CD8-positive, alpha-beta memory T cell (primary cell): ENCODE results near the gene CYP39A1. TPM values are rescaled to one million over a fixed set of nuclear protein-coding genes. Genes with fewer than 3 reads are reported as not detected.

Source experiments
- CTCF ChIA-PET: fragments of 350-600 bp; sonication (Branson Sonifier 250); formaldehyde crosslinking; loops from one replicate; lab custom pipeline; 2021; ENCODE audit warnings: antibody characterized with exemption; lab: Charles Lee
- POLR2A ChIA-PET: fragments of 350-600 bp; sonication (Branson Sonifier 250); formaldehyde crosslinking; loops from one replicate; lab custom pipeline; 2021; ENCODE audit warnings: antibody characterized with exemption; lab: Charles Lee
- DNase-seq, 5 donors: peaks; one replicate each; pipeline versions ENCODE4 v3.0.0 to v3.0.0-alpha.2; 2020 to 2022; ENCODE audit warnings: mixed read lengths in 1 of 5
- H3K27ac ChIP-seq: one replicate; pipeline ENCODE4 v1.7.0; 2013; ENCODE audit warnings: low read depth, mild to moderate bottlenecking, low read length, moderate library complexity
- H3K27me3 ChIP-seq: 2 replicates; pipeline ENCODE4 v1.7.0; 2013; ENCODE audit warnings: low read length, mild to moderate bottlenecking; ENCODE audit not compliant: insufficient read depth, poor library complexity, severe bottlenecking
- H3K36me3 ChIP-seq: 2 replicates; pipeline ENCODE4 v1.7.0; 2013; ENCODE audit warnings: mild to moderate bottlenecking, low read length, moderate library complexity; ENCODE audit not compliant: insufficient read depth
- H3K4me1 ChIP-seq: 2 replicates; pipeline ENCODE4 v1.7.0; 2013; ENCODE audit warnings: mild to moderate bottlenecking, low read length, moderate library complexity; ENCODE audit not compliant: insufficient read depth
- H3K4me3 ChIP-seq: 2 replicates; pipeline ENCODE4 v1.7.0; 2013; ENCODE audit warnings: mild to moderate bottlenecking, low read length
- H3K9me3 ChIP-seq: 2 replicates; pipeline ENCODE4 v1.7.0; 2013; ENCODE audit warnings: mild to moderate bottlenecking, low read length
- H3K27ac Mint-ChIP-seq, 8 donors: one replicate each; pipeline ENCODE4 v1.8.0; 2020 to 2021; ENCODE audit warnings: mixed read lengths in 8 of 8, mild to moderate bottlenecking in 6 of 8, inconsistent platforms in 3 of 8, moderate library complexity in 3 of 8
- H3K27me3 Mint-ChIP-seq, 2 donors: one replicate each; pipeline ENCODE4 v1.8.0; 2020 to 2021; ENCODE audit warnings: mixed read lengths in 2 of 2, mild to moderate bottlenecking in 1 of 2, moderate library complexity in 1 of 2
- H3K36me3 Mint-ChIP-seq, 3 donors: one replicate each; pipeline ENCODE4 v1.8.0; 2020 to 2021; ENCODE audit warnings: mixed read lengths in 3 of 3, inconsistent platforms in 1 of 3, mild to moderate bottlenecking in 1 of 3
- H3K4me1 Mint-ChIP-seq, 3 donors: one replicate each; pipeline ENCODE4 v1.8.0; 2020 to 2021; ENCODE audit warnings: mixed read lengths in 3 of 3, inconsistent platforms in 1 of 3, mild to moderate bottlenecking in 1 of 3
- H3K4me3 Mint-ChIP-seq, 7 donors: one replicate each; pipeline ENCODE4 v1.8.0; 2020 to 2021; ENCODE audit warnings: mixed read lengths in 7 of 7, mild to moderate bottlenecking in 6 of 7, moderate library complexity in 4 of 7, inconsistent platforms in 2 of 7
- H3K9me3 Mint-ChIP-seq, 5 donors: one replicate each; pipeline ENCODE4 v1.8.0; 2020 to 2022; ENCODE audit warnings: mixed read lengths in 5 of 5, mild to moderate bottlenecking in 3 of 5, moderate library complexity in 2 of 5, inconsistent platforms in 1 of 5
- polyA plus RNA-seq: library from polyadenylated mRNA; unstranded; fragments of 300-500 nt; fragmentation: Illumina TruSeq; gene quantifications from one replicate; pipeline ENCODE4 v1.2.3, GENCODE V29; 2021
- total RNA-seq, 2 experiments: library from RNA; stranded (reverse); gene quantifications; one replicate each; pipeline ENCODE4 v1.2.3, GENCODE V29; 2021

Gene CYP39A1
- total and polyA plus RNA-seq, 3 experiments from 2014 or later = not detected

GRCh38 chr6:46687619-46688097, 35.0 kb upstream of the CYP39A1 start, which contains the start of gene TDRD6:
Gene TDRD6 (plus strand): TSS chr6:46687885. CDS start chr6:46688129, 244 bp downstream.
- no peak for DNase-seq
- H3K9me3 Mint-ChIP-seq = peaks cover 0 to 2% (median 0%) of the 10 kb centered on the region in 5 donors
- Histone ChIP-seq H3K36me3 (no peaks in the 10 kb centered on the region), H3K27ac (no peak within 1 kb of the TSS), H3K4me3 (no peak within 1 kb of the TSS), H3K27me3 (peaks cover 5% of the 10 kb centered on the region), H3K9me3 (no peaks in the 10 kb centered on the region), H3K4me1 (no peaks in the 10 kb centered on the region)
- no peak within 1 kb of the TSS for H3K27ac Mint-ChIP-seq
- H3K27me3 Mint-ChIP-seq = peaks cover 0 to 7% of the 10 kb centered on the region in 2 donors
- no peak within 1 kb of the TSS for H3K4me3 Mint-ChIP-seq
- ChIA-PET CTCF (no interaction called here), POLR2A (no interaction called here)
- no peaks in the 10 kb centered on the region for H3K36me3 Mint-ChIP-seq
- H3K4me1 Mint-ChIP-seq = no peaks in the 10 kb centered on the region

- no peaks in the 10 kb centered on the region for H3K9me3 ChIP-seq
- no peak for DNase-seq
- H3K36me3 ChIP-seq = no peaks in the 10 kb centered on the region
- Mint-ChIP-seq H3K9me3 (peaks cover 0 to 2% (median 0%) of the 10 kb centered on the region in 5 donors), H3K4me1 (no peaks in the 10 kb centered on the region), H3K4me3 (no peak overlapping the region), H3K36me3 (no peaks in the 10 kb centered on the region), H3K27me3 (peaks cover 6 to 19% of the 10 kb centered on the region in 2 donors), H3K27ac (no peak overlapping the region)
- no peaks in the 10 kb centered on the region for H3K27me3 ChIP-seq
- POLR2A ChIA-PET = no interaction called here
- CTCF ChIA-PET = no interaction called here
- H3K4me3 ChIP-seq = no peak overlapping the region
- H3K4me1 ChIP-seq = no peaks in the 10 kb centered on the region
- H3K27ac ChIP-seq = no peak overlapping the region
Observed at GRCh38 chr6:46684771-46685170, 32.2 kb upstream of the CYP39A1 start.

- H3K27me3 Mint-ChIP-seq = peaks cover 6 to 12% of the 10 kb centered on the region in 2 donors
- H3K27ac ChIP-seq = no peak overlapping the region
- no peaks in the 10 kb centered on the region for H3K9me3 ChIP-seq
- H3K4me1 ChIP-seq = no peaks in the 10 kb centered on the region
- no peak overlapping the region for H3K4me3 ChIP-seq
- no peak overlapping the region for H3K27ac Mint-ChIP-seq
- no peaks in the 10 kb centered on the region for H3K36me3 Mint-ChIP-seq
- H3K4me3 Mint-ChIP-seq = no peak overlapping the region
- H3K36me3 ChIP-seq = no peaks in the 10 kb centered on the region
- no peaks in the 10 kb centered on the region for H3K9me3 Mint-ChIP-seq
- DNase-seq = no peak
- H3K27me3 ChIP-seq = no peaks in the 10 kb centered on the region
- H3K4me1 Mint-ChIP-seq = no peaks in the 10 kb centered on the region
- POLR2A ChIA-PET = no interaction called here
- CTCF ChIA-PET = no interaction called here
Observed at GRCh38 chr6:46677314-46677654, 24.7 kb upstream of the CYP39A1 start.

- no peaks in the 10 kb centered on the region for H3K36me3 Mint-ChIP-seq
- no peaks in the 10 kb centered on the region for H3K4me1 ChIP-seq
- no peaks in the 10 kb centered on the region for H3K27me3 ChIP-seq
- H3K9me3 Mint-ChIP-seq = no peaks in the 10 kb centered on the region
- ChIA-PET CTCF (no interaction called here), POLR2A (no interaction called here)
- no peaks in the 10 kb centered on the region for H3K4me1 Mint-ChIP-seq
- peaks cover 6 to 12% of the 10 kb centered on the region in 2 donors for H3K27me3 Mint-ChIP-seq
- no peak overlapping the region for H3K27ac Mint-ChIP-seq
- H3K4me3 ChIP-seq = no peak overlapping the region
- H3K36me3 ChIP-seq = no peaks in the 10 kb centered on the region
- H3K9me3 ChIP-seq = no peaks in the 10 kb centered on the region
- no peak overlapping the region for H3K4me3 Mint-ChIP-seq
- H3K27ac ChIP-seq = no peak overlapping the region
- DNase-seq = no peak
Observed at GRCh38 chr6:46676604-46677313, 24.1 kb upstream of the CYP39A1 start.

GRCh38 chr6:46674410-46674809, 21.8 kb upstream of the CYP39A1 start:
- Histone ChIP-seq H3K36me3 (no peaks in the 10 kb centered on the region), H3K9me3 (no peaks in the 10 kb centered on the region), H3K4me3 (no peak overlapping the region), H3K27me3 (no peaks in the 10 kb centered on the region), H3K4me1 (no peaks in the 10 kb centered on the region), H3K27ac (no peak overlapping the region)
- Mint-ChIP-seq H3K36me3 (no peaks in the 10 kb centered on the region), H3K27ac (no peak overlapping the region), H3K9me3 (no peaks in the 10 kb centered on the region), H3K4me1 (no peaks in the 10 kb centered on the region), H3K4me3 (no peak overlapping the region), H3K27me3 (no peaks in the 10 kb centered on the region)
- ChIA-PET POLR2A (no interaction called here), CTCF (no interaction called here)
- DNase-seq = no peak

- Histone ChIP-seq H3K9me3 (no peaks in the 10 kb centered on the region), H3K27me3 (no peaks in the 10 kb centered on the region), H3K27ac (no peak overlapping the region), H3K36me3 (no peaks in the 10 kb centered on the region), H3K4me1 (no peaks in the 10 kb centered on the region), H3K4me3 (no peak overlapping the region)
- H3K36me3 Mint-ChIP-seq = no peaks in the 10 kb centered on the region
- H3K4me1 Mint-ChIP-seq = no peaks in the 10 kb centered on the region
- no peak overlapping the region for H3K27ac Mint-ChIP-seq
- H3K4me3 Mint-ChIP-seq = no peak overlapping the region
- ChIA-PET CTCF (no interaction called here), POLR2A (no interaction called here)
- DNase-seq = no peak
- peaks cover 4 to 11% of the 10 kb centered on the region in 2 donors for H3K27me3 Mint-ChIP-seq
- no peaks in the 10 kb centered on the region for H3K9me3 Mint-ChIP-seq
Observed at GRCh38 chr6:46667377-46667776, 14.8 kb upstream of the CYP39A1 start.

- peaks cover 2 to 3% of the 10 kb centered on the region in 2 donors for H3K27me3 Mint-ChIP-seq
- H3K9me3 Mint-ChIP-seq = no peaks in the 10 kb centered on the region
- no peaks in the 10 kb centered on the region for H3K4me1 ChIP-seq
- no peak for DNase-seq
- H3K4me3 Mint-ChIP-seq = no peak overlapping the region
- no peak overlapping the region for H3K4me3 ChIP-seq
- H3K36me3 Mint-ChIP-seq = no peaks in the 10 kb centered on the region
- H3K27ac ChIP-seq = no peak overlapping the region
- H3K27ac Mint-ChIP-seq = no peak overlapping the region
- H3K36me3 ChIP-seq = no peaks in the 10 kb centered on the region
- H3K4me1 Mint-ChIP-seq = no peaks in the 10 kb centered on the region
- CTCF ChIA-PET = no interaction called here
- H3K27me3 ChIP-seq = peaks cover 5% of the 10 kb centered on the region
- POLR2A ChIA-PET = no interaction called here
- H3K9me3 ChIP-seq = no peaks in the 10 kb centered on the region
Observed at GRCh38 chr6:46661483-46661882, 8.9 kb upstream of the CYP39A1 start.

GRCh38 chr6:46657642-46658041, 5.0 kb upstream of the CYP39A1 start:
- Histone ChIP-seq H3K36me3 (no peaks in the 10 kb centered on the region), H3K27ac (no peak overlapping the region), H3K4me3 (no peak overlapping the region), H3K27me3 (peaks cover 13% of the 10 kb centered on the region), H3K4me1 (no peaks in the 10 kb centered on the region), H3K9me3 (no peaks in the 10 kb centered on the region)
- H3K27ac Mint-ChIP-seq = peak overlapping the region in 1 of 8 donors; percentile 42
- CTCF ChIA-PET = no interaction called here
- POLR2A ChIA-PET = no interaction called here
- no peak for DNase-seq
- H3K4me3 Mint-ChIP-seq = no peak overlapping the region
- H3K27me3 Mint-ChIP-seq = peaks cover 18 to 32% of the 10 kb centered on the region in 2 donors
- H3K36me3 Mint-ChIP-seq = peaks cover 0 to 4% (median 0%) of the 10 kb centered on the region in 3 donors
- peaks cover 0 to 2% (median 0%) of the 10 kb centered on the region in 5 donors for H3K9me3 Mint-ChIP-seq
- H3K4me1 Mint-ChIP-seq = peaks cover 7 to 10% (median 8%) of the 10 kb centered on the region in 3 donors
